DOHH2 (cell line): Measurements from ENCODE around the gene SNX22.
A peak's percentile ranks its signal among the peaks of the same experiment; 100 is the strongest.

Experiments
- EZH2phosphoT487 ChIP-seq: fragments of 200-600 bp; sonication (generic); IDR thresholded peaks from 2 replicates; pipeline ENCODE4 v1.6.1; 2017; ENCODE audit warnings: borderline replicate concordance, mild to moderate bottlenecking, antibody characterized with exemption, low read length, moderate library complexity, mixed read lengths
- TF ChIP-seq, protein P1 (sequence below): fragments of 200-600 bp; sonication (generic); IDR thresholded peaks from one replicate; pipeline ENCODE4 v1.5.1; 2014; ENCODE audit warnings: antibody characterized with exemption, mild to moderate bottlenecking, low read depth, low read length; ENCODE audit not compliant: poor library complexity, severe bottlenecking

- TF ChIP-seq, protein P1, sequence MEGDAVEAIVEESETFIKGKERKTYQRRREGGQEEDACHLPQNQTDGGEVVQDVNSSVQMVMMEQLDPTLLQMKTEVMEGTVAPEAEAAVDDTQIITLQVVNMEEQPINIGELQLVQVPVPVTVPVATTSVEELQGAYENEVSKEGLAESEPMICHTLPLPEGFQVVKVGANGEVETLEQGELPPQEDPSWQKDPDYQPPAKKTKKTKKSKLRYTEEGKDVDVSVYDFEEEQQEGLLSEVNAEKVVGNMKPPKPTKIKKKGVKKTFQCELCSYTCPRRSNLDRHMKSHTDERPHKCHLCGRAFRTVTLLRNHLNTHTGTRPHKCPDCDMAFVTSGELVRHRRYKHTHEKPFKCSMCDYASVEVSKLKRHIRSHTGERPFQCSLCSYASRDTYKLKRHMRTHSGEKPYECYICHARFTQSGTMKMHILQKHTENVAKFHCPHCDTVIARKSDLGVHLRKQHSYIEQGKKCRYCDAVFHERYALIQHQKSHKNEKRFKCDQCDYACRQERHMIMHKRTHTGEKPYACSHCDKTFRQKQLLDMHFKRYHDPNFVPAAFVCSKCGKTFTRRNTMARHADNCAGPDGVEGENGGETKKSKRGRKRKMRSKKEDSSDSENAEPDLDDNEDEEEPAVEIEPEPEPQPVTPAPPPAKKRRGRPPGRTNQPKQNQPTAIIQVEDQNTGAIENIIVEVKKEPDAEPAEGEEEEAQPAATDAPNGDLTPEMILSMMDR: peak; percentile 99
- TF ChIP-seq EZH2phosphoT487: no peak
Measured at GRCh38 chr15:64153480-64154367, 2.2 kb downstream of the SNX22 start.
